ENCODE data around the gene THAP8.

Gene THAP8

GRCh38 chr19:36028313-36029041 lies 25.6 kb downstream of the THAP8 start:
- DNase-seq = no peak

GRCh38 chr19:36027696-36028095 lies 26.4 kb downstream of the THAP8 start:
- DNase-seq = no peak

GRCh38 chr19:36026091-36026876 lies 27.8 kb downstream of the THAP8 start:
- no peak for DNase-seq

GRCh38 chr19:36025541-36025940 lies 28.5 kb downstream of the THAP8 start:
- no peak for DNase-seq

GRCh38 chr19:36023432-36023831 lies 30.7 kb downstream of the THAP8 start:
- DNase-seq = no peak

- no peak for DNase-seq
These were observed 34.9 kb downstream of the THAP8 start for GRCh38 chr19:36019061-36019670.

- peak; percentile 97 for DNase-seq
These were observed 39.8 kb downstream of the THAP8 start, which contains the start of gene ALKBH6 for GRCh38 chr19:36014012-36014924. ALKBH6 (minus strand) TSS chr19:36014213; CDS start chr19:36013397, 816 bp downstream.

GRCh38 chr19:36013280-36014011 lies 40.6 kb downstream of the THAP8 start:
- no peak for DNase-seq

- no peak for DNase-seq
These were observed 43.7 kb downstream of the THAP8 start for GRCh38 chr19:36010402-36010801.

GRCh38 chr19:36009633-36010379 lies 44.3 kb downstream of the THAP8 start:
- DNase-seq = no peak

GRCh38 chr19:36009220-36009619 lies 44.9 kb downstream of the THAP8 start:
- no peak for DNase-seq

- no peak for DNase-seq
These were observed 45.6 kb downstream of the THAP8 start, which contains the start of gene SYNE4 for GRCh38 chr19:36008336-36008978. SYNE4 (minus strand) TSS chr19:36008813; CDS start chr19:36008681, 132 bp downstream.

- no peak for DNase-seq
These were observed 47.1 kb downstream of the THAP8 start for GRCh38 chr19:36006955-36007354.

- DNase-seq = no peak
These were observed 50.8 kb downstream of the THAP8 start for GRCh38 chr19:36003284-36003683.

- no peak for DNase-seq
These were observed 52.5 kb downstream of the THAP8 start for GRCh38 chr19:36001605-36002004.

GRCh38 chr19:35996777-35997176 lies 57.3 kb downstream of the THAP8 start:
- DNase-seq = no peak

GRCh38 chr19:35995048-35995993 lies 58.8 kb downstream of the THAP8 start, which contains the start of gene SDHAF1:
SDHAF1 (plus strand) TSS chr19:35995188; CDS start chr19:35995275, 87 bp downstream.
- peak; percentile 89 for DNase-seq

GRCh38 chr19:35993923-35994598 lies 60.0 kb downstream of the THAP8 start:
- DNase-seq = peak; percentile 5
